RWPE2 (cell line): ENCODE data around the gene COPS4.
"Not testable (repeated sequence)": the region's sequence is repeated elsewhere in the genome, so short reads cannot be mapped to it uniquely, and the experiment has no call there.

Experiments
- ATAC-seq: fragments of 200-7000 bp; cut with Tn5 transposase; 3 replicates; pipeline ENCODE4 v1.9.1; 2021; ENCODE audit warnings: low read depth
- DNase-seq: peaks from one replicate; pipeline ENCODE4 v3.0.0-alpha.2; 2020; ENCODE audit warnings: low spot score
- H3K27ac ChIP-seq: fragments of 450-650 bp; 2 replicates; pipeline ENCODE4 v1.5.1; 2017; ENCODE audit warnings: mild to moderate bottlenecking; ENCODE audit not compliant: poor library complexity, severe bottlenecking
- H3K27me3 ChIP-seq: fragments of 250-450 bp; sonication (Bioruptor Pico); 2 replicates; pipeline ENCODE4 v1.5.1; 2021; ENCODE audit warnings: mild to moderate bottlenecking, moderate library complexity; ENCODE audit not compliant: insufficient read depth, poor library complexity, severe bottlenecking
- H3K36me3 ChIP-seq: fragments of 250-450 bp; sonication (Bioruptor Pico); 2 replicates; pipeline ENCODE4 v1.5.1; 2020; ENCODE audit warnings: low read depth, mild to moderate bottlenecking, moderate library complexity
- H3K4me1 ChIP-seq: fragments of 250-450 bp; sonication (Bioruptor Pico); 2 replicates; pipeline ENCODE4 v1.5.1; 2021; ENCODE audit warnings: mild to moderate bottlenecking, moderate library complexity; ENCODE audit not compliant: insufficient read depth, poor library complexity, severe bottlenecking
- H3K4me3 ChIP-seq: fragments of 250-450 bp; sonication (Bioruptor Pico); 2 replicates; pipeline ENCODE4 v1.5.1; 2021; ENCODE audit warnings: mild to moderate bottlenecking, moderate library complexity; ENCODE audit not compliant: severe bottlenecking
- H3K9me3 ChIP-seq: fragments of 250-450 bp; sonication (Bioruptor Pico); 2 replicates; pipeline ENCODE4 v1.5.1; 2021; ENCODE audit warnings: mild to moderate bottlenecking, moderate library complexity; ENCODE audit not compliant: severe bottlenecking
- CTCF ChIP-seq: fragments of 450-650 bp; IDR thresholded peaks from one replicate; pipeline ENCODE4 v1.5.1; 2017; ENCODE audit warnings: mild to moderate bottlenecking, moderate library complexity; ENCODE audit not compliant: poor library complexity, severe bottlenecking

Gene COPS4

GRCh38 chr4:83040269-83040668, 5.3 kb downstream of the COPS4 start:
- ATAC-seq (no peak), DNase-seq (no peak)
- no peak for TF ChIP-seq CTCF
- H3K9me3 ChIP-seq: no peaks in the 10 kb centered on the region
- no peak overlapping the region for H3K4me3 ChIP-seq
- peaks cover 5% of the 10 kb centered on the region; the same call in 1 of the 2 replicates for H3K36me3 ChIP-seq
- peaks cover 8% of the 10 kb centered on the region for H3K4me1 ChIP-seq
- H3K27ac ChIP-seq: no peak overlapping the region
- no peaks in the 10 kb centered on the region for H3K27me3 ChIP-seq

- H3K4me1 ChIP-seq, ATAC-seq, H3K27me3 ChIP-seq, H3K4me3 ChIP-seq, DNase-seq, H3K9me3 ChIP-seq: not testable (repeated sequence)
- peaks cover 18% of the 10 kb centered on the region; the same call in 1 of the 2 replicates for H3K36me3 ChIP-seq
- peak overlapping the region; percentile 12 for H3K27ac ChIP-seq
Measured at GRCh38 chr4:83043157-83043556, 8.2 kb downstream of the COPS4 start.

DNA sequence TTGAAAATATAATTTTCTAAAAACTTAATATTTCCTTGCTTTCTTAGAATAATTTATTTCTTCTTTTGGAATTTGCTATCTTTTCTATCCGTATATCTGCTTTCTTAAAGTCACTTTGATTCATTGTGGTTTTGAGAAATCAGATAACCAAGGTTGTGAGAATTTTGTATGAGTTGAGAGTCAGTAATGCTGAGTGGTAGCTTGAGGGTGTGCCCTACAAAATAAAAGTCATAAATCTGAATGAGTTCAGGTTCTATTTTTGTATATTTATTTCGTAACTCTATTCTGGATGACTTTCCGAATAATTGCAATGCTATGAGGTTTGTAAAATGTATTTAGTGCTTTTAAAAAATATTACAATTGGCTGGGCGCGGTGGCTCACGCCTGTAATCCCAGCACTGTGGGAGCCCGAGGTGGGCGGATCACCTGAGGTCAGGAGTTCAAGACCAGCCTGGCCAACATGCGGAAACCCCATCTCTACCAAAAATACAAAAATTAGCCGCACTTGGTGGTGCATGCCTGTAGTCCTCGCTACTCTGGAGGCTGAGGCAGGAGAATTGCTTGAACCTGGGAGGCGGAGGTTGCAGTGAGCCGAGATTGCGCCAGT, 8.9 kb downstream of the COPS4 start:
- Histone ChIP-seq H3K4me1 (peaks cover 3% of the 10 kb centered on the region), H3K36me3 (peaks cover 25% of the 10 kb centered on the region), H3K27me3 (no peaks in the 10 kb centered on the region), H3K9me3 (no peaks in the 10 kb centered on the region), H3K27ac (peak overlapping the region; percentile 12), H3K4me3 (no peak overlapping the region)
- no peak for TF ChIP-seq CTCF
- DNase-seq: no peak
- ATAC-seq: peak; percentile 83

DNA sequence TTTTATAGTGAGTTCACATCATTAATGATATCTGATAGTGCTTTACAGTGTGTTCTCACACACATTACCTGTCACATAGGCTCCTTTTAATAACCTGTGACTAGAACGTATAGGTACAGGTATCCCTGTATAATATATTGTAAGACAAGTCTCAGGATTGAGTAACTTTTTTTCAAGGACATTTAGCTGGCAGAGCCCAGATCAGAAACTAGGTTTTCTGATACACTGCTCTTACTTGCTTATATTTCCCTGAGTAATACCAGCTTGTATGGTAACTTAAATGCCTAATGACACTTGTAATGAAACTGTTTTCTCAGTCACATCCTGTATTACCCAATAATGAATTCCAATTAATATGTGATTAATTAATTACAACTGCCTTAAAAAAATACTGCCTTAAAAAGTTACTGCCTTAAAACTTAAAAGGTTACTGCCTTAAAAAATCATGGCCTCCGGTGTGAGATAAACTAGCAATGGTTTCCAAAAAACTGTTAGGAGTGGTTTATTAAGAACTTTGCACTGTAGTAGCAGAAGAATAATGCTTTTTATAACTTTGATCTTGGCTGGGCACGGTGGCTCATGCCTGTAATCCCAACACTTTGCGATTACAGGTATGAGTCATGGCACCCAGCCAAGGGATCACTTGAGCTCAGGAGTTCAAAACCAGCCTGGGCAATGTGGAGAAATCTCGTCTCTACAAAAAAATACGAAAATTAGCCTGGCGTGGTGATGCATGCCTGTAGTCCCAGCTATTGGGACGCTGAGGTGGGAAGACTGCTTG, 11.9 kb downstream of the COPS4 start:
- no peaks in the 10 kb centered on the region for H3K9me3 ChIP-seq
- ATAC-seq: no peak
- no peaks in the 10 kb centered on the region for H3K27me3 ChIP-seq
- H3K27ac ChIP-seq: no peak overlapping the region
- H3K4me1 ChIP-seq: peaks cover 3% of the 10 kb centered on the region
- H3K4me3 ChIP-seq: no peak overlapping the region
- peaks cover 50% of the 10 kb centered on the region for H3K36me3 ChIP-seq
- no peak for TF ChIP-seq CTCF
- DNase-seq: no peak

DNA sequence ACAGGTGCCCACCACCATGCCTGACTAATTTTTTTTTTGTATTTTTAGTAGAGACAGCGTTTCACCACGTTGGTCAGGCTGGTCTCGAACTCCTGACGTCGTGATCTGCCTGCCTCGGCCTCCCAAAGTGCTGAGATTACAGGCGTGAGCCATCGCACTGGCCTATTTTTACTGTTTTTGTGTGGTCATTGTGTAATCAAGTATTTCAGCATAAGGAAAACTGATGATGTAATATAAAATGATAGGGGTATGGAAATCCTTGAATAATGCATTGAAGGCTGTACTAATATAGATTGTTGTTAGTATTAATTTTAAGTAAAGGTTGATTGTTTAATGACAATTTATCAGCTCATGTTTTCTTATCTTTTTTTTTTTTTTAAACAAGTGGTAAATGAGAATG, 13.8 kb downstream of the COPS4 start:
- not testable (repeated sequence) for H3K27me3 ChIP-seq, H3K4me1 ChIP-seq, H3K9me3 ChIP-seq, H3K4me3 ChIP-seq, ATAC-seq, DNase-seq, H3K27ac ChIP-seq
- H3K36me3 ChIP-seq: peaks cover 51% of the 10 kb centered on the region

GRCh38 chr4:83054928-83055327, 19.9 kb downstream of the COPS4 start:
- DNase-seq (no peak), ATAC-seq (no peak)
- peak; percentile 73 for TF ChIP-seq CTCF

More at GRCh38 chr4:83054928-83055327, 19.9 kb downstream of the COPS4 start:
- Histone ChIP-seq H3K27ac (no peak overlapping the region), H3K36me3 (peaks cover 62% of the 10 kb centered on the region), H3K4me1 (no peaks in the 10 kb centered on the region), H3K9me3 (no peaks in the 10 kb centered on the region), H3K4me3 (no peak overlapping the region), H3K27me3 (no peaks in the 10 kb centered on the region)
